Measurements from ENCODE around the gene N4BP2L1.

GRCh38 chr13:32428581-32429432 is 877 bp upstream of the N4BP2L1 start:
- TF ChIP-seq, protein P1, sequence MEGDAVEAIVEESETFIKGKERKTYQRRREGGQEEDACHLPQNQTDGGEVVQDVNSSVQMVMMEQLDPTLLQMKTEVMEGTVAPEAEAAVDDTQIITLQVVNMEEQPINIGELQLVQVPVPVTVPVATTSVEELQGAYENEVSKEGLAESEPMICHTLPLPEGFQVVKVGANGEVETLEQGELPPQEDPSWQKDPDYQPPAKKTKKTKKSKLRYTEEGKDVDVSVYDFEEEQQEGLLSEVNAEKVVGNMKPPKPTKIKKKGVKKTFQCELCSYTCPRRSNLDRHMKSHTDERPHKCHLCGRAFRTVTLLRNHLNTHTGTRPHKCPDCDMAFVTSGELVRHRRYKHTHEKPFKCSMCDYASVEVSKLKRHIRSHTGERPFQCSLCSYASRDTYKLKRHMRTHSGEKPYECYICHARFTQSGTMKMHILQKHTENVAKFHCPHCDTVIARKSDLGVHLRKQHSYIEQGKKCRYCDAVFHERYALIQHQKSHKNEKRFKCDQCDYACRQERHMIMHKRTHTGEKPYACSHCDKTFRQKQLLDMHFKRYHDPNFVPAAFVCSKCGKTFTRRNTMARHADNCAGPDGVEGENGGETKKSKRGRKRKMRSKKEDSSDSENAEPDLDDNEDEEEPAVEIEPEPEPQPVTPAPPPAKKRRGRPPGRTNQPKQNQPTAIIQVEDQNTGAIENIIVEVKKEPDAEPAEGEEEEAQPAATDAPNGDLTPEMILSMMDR (IDR thresholded peaks at IDR 0.05 in 2 of 3, conservative IDR thresholded peaks at IDR 0.05 in 1 of 3; ENCODE audit: borderline replicate concordance in 1 of 3, insufficient read depth in 1 of 3, low read depth in 2 of 3, low read length in 2 of 3) = no peak
- no peak for TF ChIP-seq SRF (IDR thresholded peaks at IDR 0.05; ENCODE audit: low read depth)
- TF ChIP-seq EZH2 (IDR thresholded peaks at IDR 0.05) = no peak
- TF ChIP-seq RAD21 (IDR thresholded peaks at IDR 0.05; ENCODE audit: low read depth) = no peak
- TF ChIP-seq POLR2AphosphoS5 (IDR thresholded peaks at IDR 0.05; ENCODE audit: low read depth, low read length) = no peak
- TF ChIP-seq, protein P2, sequence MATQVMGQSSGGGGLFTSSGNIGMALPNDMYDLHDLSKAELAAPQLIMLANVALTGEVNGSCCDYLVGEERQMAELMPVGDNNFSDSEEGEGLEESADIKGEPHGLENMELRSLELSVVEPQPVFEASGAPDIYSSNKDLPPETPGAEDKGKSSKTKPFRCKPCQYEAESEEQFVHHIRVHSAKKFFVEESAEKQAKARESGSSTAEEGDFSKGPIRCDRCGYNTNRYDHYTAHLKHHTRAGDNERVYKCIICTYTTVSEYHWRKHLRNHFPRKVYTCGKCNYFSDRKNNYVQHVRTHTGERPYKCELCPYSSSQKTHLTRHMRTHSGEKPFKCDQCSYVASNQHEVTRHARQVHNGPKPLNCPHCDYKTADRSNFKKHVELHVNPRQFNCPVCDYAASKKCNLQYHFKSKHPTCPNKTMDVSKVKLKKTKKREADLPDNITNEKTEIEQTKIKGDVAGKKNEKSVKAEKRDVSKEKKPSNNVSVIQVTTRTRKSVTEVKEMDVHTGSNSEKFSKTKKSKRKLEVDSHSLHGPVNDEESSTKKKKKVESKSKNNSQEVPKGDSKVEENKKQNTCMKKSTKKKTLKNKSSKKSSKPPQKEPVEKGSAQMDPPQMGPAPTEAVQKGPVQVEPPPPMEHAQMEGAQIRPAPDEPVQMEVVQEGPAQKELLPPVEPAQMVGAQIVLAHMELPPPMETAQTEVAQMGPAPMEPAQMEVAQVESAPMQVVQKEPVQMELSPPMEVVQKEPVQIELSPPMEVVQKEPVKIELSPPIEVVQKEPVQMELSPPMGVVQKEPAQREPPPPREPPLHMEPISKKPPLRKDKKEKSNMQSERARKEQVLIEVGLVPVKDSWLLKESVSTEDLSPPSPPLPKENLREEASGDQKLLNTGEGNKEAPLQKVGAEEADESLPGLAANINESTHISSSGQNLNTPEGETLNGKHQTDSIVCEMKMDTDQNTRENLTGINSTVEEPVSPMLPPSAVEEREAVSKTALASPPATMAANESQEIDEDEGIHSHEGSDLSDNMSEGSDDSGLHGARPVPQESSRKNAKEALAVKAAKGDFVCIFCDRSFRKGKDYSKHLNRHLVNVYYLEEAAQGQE (IDR thresholded peaks at IDR 0.05; ENCODE audit: low read depth) = no peak

All from HCT116 (cell line).